ENCODE data around the gene CPSF2. TPM values are rescaled to one million over a fixed set of nuclear protein-coding genes. Genes with fewer than 3 reads are reported as not detected.

Gene CPSF2
- total RNA-seq (2022): 76.9 and 80.3 TPM in 2 replicates
- percentile 81 among the genes with signal in this experiment for Bru-seq, nascent RNA
- BruChase-seq, experiment 1, labeled RNA remaining after a 2-hour chase: percentile 88 among the genes with signal in this experiment
- BruChase-seq, experiment 2, labeled RNA remaining after a 6-hour chase: percentile 93 among the genes with signal in this experiment
- long read RNA-seq, full-length matches to known transcripts: 19 of 32 reads
- long read RNA-seq, partial matches to known transcripts: 8 of 32 reads
- long read RNA-seq, other reads (novel, unspliced or antisense): 5 of 32 reads

DNA sequence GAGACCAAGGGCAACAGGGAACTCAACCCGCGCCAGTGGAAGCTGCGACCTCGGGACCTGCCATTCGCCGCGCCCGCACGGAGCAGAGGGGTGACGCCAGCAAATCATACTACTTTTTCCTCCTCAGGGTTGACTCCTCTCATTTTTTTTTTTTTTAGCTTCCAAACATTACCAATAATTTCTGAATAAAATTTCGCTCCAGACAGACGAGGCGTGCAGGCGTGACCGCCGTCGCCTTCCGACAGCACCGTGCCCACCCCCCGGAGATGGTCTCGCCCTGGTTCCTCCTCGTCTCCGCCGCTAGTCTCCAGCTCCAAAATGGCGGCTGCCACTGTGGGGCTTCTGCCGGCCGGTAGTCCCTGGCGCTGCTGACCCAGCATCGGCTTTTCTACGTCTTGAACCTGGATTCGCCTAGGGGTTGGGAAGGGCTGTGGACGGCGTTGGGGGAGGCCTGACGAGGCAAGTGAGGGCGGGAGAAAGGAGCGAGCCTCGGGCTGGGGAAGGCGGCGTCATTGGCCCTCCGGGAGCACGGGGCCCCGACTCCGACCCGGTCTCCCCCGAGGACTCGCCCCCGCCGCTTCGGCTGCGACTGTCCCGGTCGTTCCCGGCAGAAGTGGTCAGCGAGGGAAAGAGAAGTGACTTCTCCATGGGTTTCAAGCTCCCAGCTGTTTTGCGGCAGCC is at the start of gene CPSF2, which contains the start of gene NDUFB1:
CPSF2 (plus strand) TSS at position 300 of the 681 bp plus-strand sequence. CDS start 9,016 bp downstream, outside the sequence.
NDUFB1 (minus strand) TSS at position 37 of the 681 bp plus-strand sequence. CDS start 4,069 bp downstream, outside the sequence.
- Histone ChIP-seq H3K9me3 (no peaks in the 10 kb centered on the region), H3K4me1 (peaks cover 3% of the 10 kb centered on the region; the same call in 1 of the 2 replicates), H3K36me3 (ENCODE audit: control insufficient read depth, insufficient read depth, low read length) (no peaks in the 10 kb centered on the region; the same call in 1 of the 2 replicates), H3K4me3 (ENCODE audit: low read depth, low read length) (peak within 1 kb of the TSS; percentile 98), H3K27me3 (replicated peaks; ENCODE audit: control insufficient read depth, insufficient read depth, low read length) (no peaks in the 10 kb centered on the region)
- H3K9me3 Mint-ChIP-seq (ENCODE audit: unreplicated experiment): no peaks in the 10 kb centered on the region
- H3K27ac Mint-ChIP-seq (ENCODE audit: unreplicated experiment): peak within 1 kb of the TSS; percentile 99
- ChIA-PET POLR2A (interaction anchor here (0.5 to 2.0 kb wide), 7 partner anchors 14 to 559 kb away, joined by 3 to 25 read pairs (median 4); partner anchors contain the start of genes ATXN3 and TRIP11), CTCF (interaction anchor here (1.2 to 3.9 kb wide), 3 partner anchors 11 to 18 kb away, joined by 3 to 35 read pairs (median 5); partner anchors contain the start of gene ATXN3)
- TF ChIP-seq, protein P1, sequence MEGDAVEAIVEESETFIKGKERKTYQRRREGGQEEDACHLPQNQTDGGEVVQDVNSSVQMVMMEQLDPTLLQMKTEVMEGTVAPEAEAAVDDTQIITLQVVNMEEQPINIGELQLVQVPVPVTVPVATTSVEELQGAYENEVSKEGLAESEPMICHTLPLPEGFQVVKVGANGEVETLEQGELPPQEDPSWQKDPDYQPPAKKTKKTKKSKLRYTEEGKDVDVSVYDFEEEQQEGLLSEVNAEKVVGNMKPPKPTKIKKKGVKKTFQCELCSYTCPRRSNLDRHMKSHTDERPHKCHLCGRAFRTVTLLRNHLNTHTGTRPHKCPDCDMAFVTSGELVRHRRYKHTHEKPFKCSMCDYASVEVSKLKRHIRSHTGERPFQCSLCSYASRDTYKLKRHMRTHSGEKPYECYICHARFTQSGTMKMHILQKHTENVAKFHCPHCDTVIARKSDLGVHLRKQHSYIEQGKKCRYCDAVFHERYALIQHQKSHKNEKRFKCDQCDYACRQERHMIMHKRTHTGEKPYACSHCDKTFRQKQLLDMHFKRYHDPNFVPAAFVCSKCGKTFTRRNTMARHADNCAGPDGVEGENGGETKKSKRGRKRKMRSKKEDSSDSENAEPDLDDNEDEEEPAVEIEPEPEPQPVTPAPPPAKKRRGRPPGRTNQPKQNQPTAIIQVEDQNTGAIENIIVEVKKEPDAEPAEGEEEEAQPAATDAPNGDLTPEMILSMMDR (IDR thresholded peaks at IDR 0.05; ENCODE audit: insufficient read depth in 1 of 2, low read depth in 1 of 2, low read length in 1 of 2, severe bottlenecking in 1 of 2, unreplicated experiment in 1 of 2): no peak
- H3K27me3 Mint-ChIP-seq (ENCODE audit: insufficient read depth, unreplicated experiment): no peaks in the 10 kb centered on the region
- peaks cover 9% of the 10 kb centered on the region for H3K4me1 Mint-ChIP-seq (ENCODE audit: low read depth, unreplicated experiment)
- TSS peak; percentile 50 for BruUV-seq (replicated peaks)
- H3K4me3 Mint-ChIP-seq (ENCODE audit: unreplicated experiment): peak within 1 kb of the TSS; percentile 91
- intact Hi-C loops (cut with micrococcal nuclease; ENCODE audit: unreplicated experiment): no loop called here
- peak; percentile 82 to 90 for DNase-seq
- peaks cover 45% of the 10 kb centered on the region for H3K36me3 Mint-ChIP-seq (ENCODE audit: insufficient read depth, unreplicated experiment)

DNA sequence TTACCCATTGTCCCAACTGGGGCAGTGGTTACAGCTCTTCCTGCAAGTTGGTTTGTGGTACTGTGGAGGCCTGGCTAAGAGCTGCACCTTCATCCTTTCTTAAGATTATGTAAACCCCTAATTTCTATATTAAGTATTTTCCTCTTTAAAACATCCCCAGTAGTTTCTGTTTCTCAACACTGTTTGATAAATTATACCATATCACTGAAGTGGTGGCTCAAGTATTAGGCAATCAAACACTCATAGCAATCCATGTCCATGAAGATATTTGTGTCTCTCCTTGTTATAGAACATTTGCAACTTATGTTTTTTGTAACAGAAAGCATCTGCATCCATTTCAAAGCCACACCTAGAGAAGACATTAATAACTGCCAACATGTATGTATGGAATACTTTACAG is 47.2 kb upstream of the CPSF2 start:
- ChIA-PET CTCF (no interaction called here), POLR2A (no interaction called here)
- Mint-ChIP-seq H3K9me3 (ENCODE audit: unreplicated experiment) (no peaks in the 10 kb centered on the region), H3K4me3 (ENCODE audit: unreplicated experiment) (no peak overlapping the region), H3K36me3 (ENCODE audit: insufficient read depth, unreplicated experiment) (no peaks in the 10 kb centered on the region), H3K27ac (ENCODE audit: unreplicated experiment) (no peak overlapping the region), H3K4me1 (ENCODE audit: low read depth, unreplicated experiment) (no peaks in the 10 kb centered on the region), H3K27me3 (ENCODE audit: insufficient read depth, unreplicated experiment) (no peaks in the 10 kb centered on the region)
- H3K4me3 ChIP-seq (ENCODE audit: low read depth, low read length): no peak overlapping the region
- no TSS peak for BruUV-seq (replicated peaks)
- H3K36me3 ChIP-seq (ENCODE audit: control insufficient read depth, insufficient read depth, low read length): no peaks in the 10 kb centered on the region
- no peak for DNase-seq
- intact Hi-C loops (cut with micrococcal nuclease; ENCODE audit: unreplicated experiment): no loop called here
- no peaks in the 10 kb centered on the region for H3K9me3 ChIP-seq
- TF ChIP-seq, protein P1 (IDR thresholded peaks at IDR 0.05; ENCODE audit: insufficient read depth in 1 of 2, low read depth in 1 of 2, low read length in 1 of 2, severe bottlenecking in 1 of 2, unreplicated experiment in 1 of 2): no peak
- H3K27me3 ChIP-seq (replicated peaks; ENCODE audit: control insufficient read depth, insufficient read depth, low read length): no peaks in the 10 kb centered on the region
- H3K4me1 ChIP-seq: no peaks in the 10 kb centered on the region

DNA sequence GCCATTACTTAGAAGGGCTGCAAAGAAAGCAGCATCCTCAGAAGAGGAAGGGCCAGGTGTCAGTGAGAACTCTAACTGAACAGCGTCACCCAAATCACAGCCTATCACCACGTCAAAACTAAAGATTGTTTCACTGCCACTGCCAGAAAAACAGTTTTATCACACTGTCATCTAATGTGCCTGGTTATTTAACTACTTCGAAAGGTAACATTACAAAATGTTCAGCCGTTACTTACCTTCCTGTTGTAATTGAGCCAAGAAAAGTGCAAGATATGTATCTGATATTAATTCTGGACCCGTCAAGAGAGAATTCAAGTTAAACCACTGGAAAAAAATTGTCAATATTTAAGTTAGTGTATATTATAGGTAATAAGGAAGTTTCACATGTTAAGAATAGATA is 33.3 kb upstream of the CPSF2 start:
- POLR2A ChIA-PET: no interaction called here
- BruUV-seq (replicated peaks): no TSS peak
- no peaks in the 10 kb centered on the region for H3K9me3 Mint-ChIP-seq (ENCODE audit: unreplicated experiment)
- H3K27me3 Mint-ChIP-seq (ENCODE audit: insufficient read depth, unreplicated experiment): no peaks in the 10 kb centered on the region
- DNase-seq: no peak
- no peak overlapping the region for H3K4me3 Mint-ChIP-seq (ENCODE audit: unreplicated experiment)
- peaks cover 9% of the 10 kb centered on the region for H3K36me3 Mint-ChIP-seq (ENCODE audit: insufficient read depth, unreplicated experiment)
- no peak overlapping the region for H3K27ac Mint-ChIP-seq (ENCODE audit: unreplicated experiment)
- no peaks in the 10 kb centered on the region for H3K4me1 ChIP-seq
- H3K36me3 ChIP-seq (ENCODE audit: control insufficient read depth, insufficient read depth, low read length): no peaks in the 10 kb centered on the region
- TF ChIP-seq, protein P1 (IDR thresholded peaks at IDR 0.05; ENCODE audit: insufficient read depth in 1 of 2, low read depth in 1 of 2, low read length in 1 of 2, severe bottlenecking in 1 of 2, unreplicated experiment in 1 of 2): no peak
- intact Hi-C loops (cut with micrococcal nuclease; ENCODE audit: unreplicated experiment): no loop called here
- no peak overlapping the region for H3K4me3 ChIP-seq (ENCODE audit: low read depth, low read length)
- CTCF ChIA-PET: interaction anchor here (0.7 kb wide), 1 partner anchor 189 kb away, joined by 3 read pairs; no protein-coding TSS in a partner anchor
- no peaks in the 10 kb centered on the region for H3K9me3 ChIP-seq
- no peaks in the 10 kb centered on the region for H3K27me3 ChIP-seq (replicated peaks; ENCODE audit: control insufficient read depth, insufficient read depth, low read length)
- no peaks in the 10 kb centered on the region for H3K4me1 Mint-ChIP-seq (ENCODE audit: low read depth, unreplicated experiment)
